Keratinocyte (primary cell): ENCODE measurements around the gene TMEM271. TPM values are rescaled to one million over a fixed set of nuclear protein-coding genes. Genes with fewer than 3 reads are reported as not detected.
"Not testable (repeated sequence)": the region's sequence is repeated elsewhere in the genome, so short reads cannot be mapped to it uniquely, and the experiment has no call there.

Experiments used
- DNase-seq: peaks from one replicate; pipeline ENCODE4 v3.0.0-alpha.2; 2011; ENCODE audit warnings: low read depth, missing footprints, low spot score
- FAIRE-seq: peaks from 2 replicates; lab custom pipeline; 2011; peaks lifted over from hg19 to GRCh38; lab: Jason Lieb, UNC
- H2AFZ ChIP-seq: 2 replicates; pipeline ENCODE4 v1.6.0; 2012; ENCODE audit warnings: low read length, control low read depth, inconsistent platforms; ENCODE audit not compliant: control insufficient read depth
- H3K27ac ChIP-seq: 2 replicates; pipeline ENCODE4 v1.5.1; 2011; ENCODE audit warnings: low read length; ENCODE audit not compliant: control insufficient read depth, insufficient read depth
- H3K27me3 ChIP-seq: 3 replicates; pipeline ENCODE4 v1.6.0; 2011; ENCODE audit warnings: low read length; ENCODE audit not compliant: control insufficient read depth, insufficient read depth; ENCODE audit errors: extremely low read depth
- H3K36me3 ChIP-seq, 2 experiments: 2 replicates in 1 of 2; 3 replicates in 1 of 2; pipeline ENCODE4 v1.5.1; 2011; ENCODE audit warnings: low read length in 2 of 2, mild to moderate bottlenecking in 1 of 2; ENCODE audit not compliant: control insufficient read depth in 2 of 2, insufficient read depth in 2 of 2; ENCODE audit errors: extremely low read depth in 1 of 2
- H3K4me1 ChIP-seq: 3 replicates; pipeline ENCODE4 v1.5.1; 2011; ENCODE audit warnings: low read length; ENCODE audit not compliant: control insufficient read depth, insufficient read depth; ENCODE audit errors: extremely low read depth
- H3K4me2 ChIP-seq: 3 replicates; pipeline ENCODE4 v1.6.0; 2011; ENCODE audit warnings: low read depth, low read length; ENCODE audit not compliant: control insufficient read depth, insufficient read depth; ENCODE audit errors: extremely low read depth
- H3K4me3 ChIP-seq, 3 experiments: fragments of 200-600 bp in 1 of 3; sonication (generic) in 1 of 3; 2 replicates in 2 of 3; 3 replicates in 1 of 3; pipeline ENCODE4 v1.5.1; 2011 to 2016; ENCODE audit warnings: low read length in 3 of 3, mild to moderate bottlenecking in 3 of 3, control low read depth in 2 of 3, inconsistent platforms in 1 of 3, low read depth in 1 of 3, mixed read lengths in 1 of 3, mixed run types in 1 of 3, moderate library complexity in 1 of 3; ENCODE audit not compliant: control insufficient read depth in 2 of 3, insufficient read depth in 2 of 3; ENCODE audit errors: extremely low read depth in 1 of 3
- H3K79me2 ChIP-seq: 2 replicates; pipeline ENCODE4 v1.6.0; 2012; ENCODE audit warnings: low read length; ENCODE audit not compliant: control insufficient read depth, insufficient read depth
- H3K9ac ChIP-seq: 3 replicates; pipeline ENCODE4 v1.6.0; 2011; ENCODE audit warnings: low read length; ENCODE audit not compliant: control insufficient read depth, insufficient read depth; ENCODE audit errors: extremely low read depth
- H3K9me1 ChIP-seq: 3 replicates; pipeline ENCODE4 v1.6.0; 2011; ENCODE audit warnings: low read length; ENCODE audit not compliant: control insufficient read depth, insufficient read depth; ENCODE audit errors: extremely low read depth
- H3K9me3 ChIP-seq: 2 replicates; pipeline ENCODE4 v1.5.1; 2012; ENCODE audit warnings: low read depth, low read length; ENCODE audit not compliant: control insufficient read depth
- H4K20me1 ChIP-seq: 3 replicates; pipeline ENCODE4 v1.6.0; 2011; ENCODE audit warnings: low read length; ENCODE audit not compliant: control insufficient read depth, insufficient read depth; ENCODE audit errors: extremely low read depth
- CTCF ChIP-seq, 3 experiments: IDR thresholded peaks in 1 of 3; conservative IDR thresholded peaks in 1 of 3; optimal IDR thresholded peaks in 1 of 3; 2 replicates in 2 of 3; 3 replicates in 1 of 3; pipeline versions ENCODE3 to v1.5.1; 2011; ENCODE audit warnings: low read length in 3 of 3, mild to moderate bottlenecking in 3 of 3, moderate library complexity in 2 of 3, control low read depth in 1 of 3, inconsistent platforms in 1 of 3; ENCODE audit not compliant: insufficient read depth in 2 of 3; ENCODE audit errors: extremely low read depth in 1 of 3
- EZH2 ChIP-seq: IDR thresholded peaks from one replicate; pipeline ENCODE4 v1.6.1; 2012; ENCODE audit warnings: inconsistent platforms, mild to moderate bottlenecking, low read length, moderate library complexity
- dilution Hi-C: fragments of 300-500 bp; cut with MboI; formaldehyde crosslinking; loops from one replicate; pipeline ENCODE4 v1.7.0; 2020; ENCODE audit warnings: low sequenced_read_pairs; ENCODE audit not compliant: extremely low pct_ligation_motif_present
- polyA plus RNA-seq, 5 experiments: library from polyadenylated mRNA; depleted of rRNA in 3 of 5; stranded (reverse) in 3 of 5; stranded (forward) in 1 of 5; unstranded in 1 of 5; fragments of >200 nt; gene quantifications; 1 replicate in 1 of 5; 2 replicates in 3 of 5; 3 replicates in 1 of 5; pipeline versions ENCODE4 v1.2.1 to v1.2.3, GENCODE V29; 2011 to 2012; ENCODE audit warnings: missing spikeins in 2 of 5, low read depth in 1 of 5, low replicate concordance in 1 of 5

Gene TMEM271
- polyA plus RNA-seq, 1 donor (not counting 4 experiments of a cell fraction or from before 2014, with no cell fraction given) = not detected

GRCh38 chr4:592825-593520 is 16.9 kb upstream of the TMEM271 start:
- Histone ChIP-seq H4K20me1 (no peaks in the 10 kb centered on the region), H2AFZ (no peak overlapping the region), H3K79me2 (no peaks in the 10 kb centered on the region), H3K27ac (no peak overlapping the region), H3K9me1 (no peaks in the 10 kb centered on the region), H3K9me3 (no peaks in the 10 kb centered on the region), H3K4me3 (no peak overlapping the region), H3K27me3 (no peaks in the 10 kb centered on the region), H3K9ac (no peak overlapping the region), H3K4me2 (no peak overlapping the region), H3K36me3 (no peaks in the 10 kb centered on the region), H3K4me1 (no peaks in the 10 kb centered on the region)
- dilution Hi-C loops = no loop called here
- DNase-seq = no peak
- FAIRE-seq = no peak
- TF ChIP-seq EZH2 (no peak), CTCF (optimal IDR thresholded peaks at IDR 0.05 in 1 of 3, IDR thresholded peaks at IDR 0.05 in 1 of 3, conservative IDR thresholded peaks at IDR 0.05 in 1 of 3; ENCODE audit: extremely low read depth in 1 of 3, insufficient read depth in 2 of 3, low read length in 3 of 3) (no peak)

- H3K79me2 ChIP-seq, H4K20me1 ChIP-seq, H3K27me3 ChIP-seq, FAIRE-seq, H2AFZ ChIP-seq, H3K9me1 ChIP-seq, DNase-seq, H3K4me1 ChIP-seq, H3K4me3 ChIP-seq, dilution Hi-C loops, H3K9me3 ChIP-seq, H3K27ac ChIP-seq, H3K36me3 ChIP-seq, H3K9ac ChIP-seq, H3K4me2 ChIP-seq: not testable (repeated sequence)
Observed at GRCh38 chr4:592178-592577, 16.1 kb upstream of the TMEM271 start.
